Measurements from ENCODE around the gene MED17. TPM values are rescaled to one million over a fixed set of nuclear protein-coding genes. Genes with fewer than 3 reads are reported as not detected.
A peak's percentile ranks its signal among the peaks of the same experiment; 100 is the strongest.

Gene MED17
- total RNA-seq, 1 experiment from 2014 or later = 67.9 TPM

- ChIA-PET CTCF (interaction anchor here (2.3 kb wide), 1 partner anchor 44 kb away, joined by 9 read pairs; the partner anchor contains the start of gene MED17), POLR2A (ENCODE audit: low non-redundant PET) (interaction anchor here (0.6 to 0.9 kb wide), 4 partner anchors 8 to 56 kb away, joined by 3 to 25 read pairs (median 4); partner anchors contain the start of gene MED17)
- intact Hi-C loops (cut with micrococcal nuclease; ENCODE audit: unreplicated experiment) = no loop called here
- H3K27ac ChIP-seq (ENCODE audit: low read depth, low read length, poor library complexity, severe bottlenecking) = peak overlapping the region; percentile 92
- peaks cover 68% of the 10 kb centered on the region for H3K36me3 ChIP-seq (ENCODE audit: insufficient read depth, low read length, poor library complexity, severe bottlenecking)
- no TSS peak for BruUV-seq (replicated peaks)
- peak overlapping the region; percentile 64 for H3K4me3 ChIP-seq (ENCODE audit: low read depth, low read length, poor library complexity, severe bottlenecking)
- no peak for DNase-seq (ENCODE audit: low spot score)
- TF ChIP-seq CTCF (conservative IDR thresholded peaks at IDR 0.05; ENCODE audit: low read depth, low read length) (no peak), EZH2 (IDR thresholded peaks at IDR 0.05; ENCODE audit: borderline replicate concordance, low read depth, low read length, poor library complexity, severe bottlenecking) (no peak)
- H3K9me3 ChIP-seq (ENCODE audit: low read depth, low read length, poor library complexity, severe bottlenecking) = no peaks in the 10 kb centered on the region
- H3K27me3 ChIP-seq (replicated peaks; ENCODE audit: insufficient read depth, low read depth, low read length, poor library complexity) = no peaks in the 10 kb centered on the region
- peaks cover 34% of the 10 kb centered on the region for H3K4me1 ChIP-seq (ENCODE audit: insufficient read depth, low read length, poor library complexity, severe bottlenecking)
Observed at GRCh38 chr11:93740031-93740729, 43.9 kb upstream of the MED17 start.

GRCh38 chr11:93740730-93741093, 43.4 kb upstream of the MED17 start:
- ChIA-PET CTCF (interaction anchor here (0.6 to 2.3 kb wide), 2 partner anchors 34 to 43 kb away, joined by 5 to 9 read pairs; partner anchors contain the start of gene MED17), POLR2A (ENCODE audit: low non-redundant PET) (interaction anchor here (0.7 to 1.1 kb wide), 4 partner anchors 8 to 43 kb away, joined by 3 to 25 read pairs (median 4); partner anchors contain the start of gene MED17)
- H3K4me1 ChIP-seq (ENCODE audit: insufficient read depth, low read length, poor library complexity, severe bottlenecking) = peaks cover 29% of the 10 kb centered on the region
- intact Hi-C loops (cut with micrococcal nuclease; ENCODE audit: unreplicated experiment) = no loop called here
- TF ChIP-seq EZH2 (IDR thresholded peaks at IDR 0.05; ENCODE audit: borderline replicate concordance, low read depth, low read length, poor library complexity, severe bottlenecking) (no peak), CTCF (conservative IDR thresholded peaks at IDR 0.05; ENCODE audit: low read depth, low read length) (no peak)
- peak; percentile 87 for DNase-seq (ENCODE audit: low spot score)
- peak overlapping the region; percentile 92 for H3K27ac ChIP-seq (ENCODE audit: low read depth, low read length, poor library complexity, severe bottlenecking)
- peak overlapping the region; percentile 64 for H3K4me3 ChIP-seq (ENCODE audit: low read depth, low read length, poor library complexity, severe bottlenecking)
- no peaks in the 10 kb centered on the region for H3K27me3 ChIP-seq (replicated peaks; ENCODE audit: insufficient read depth, low read depth, low read length, poor library complexity)
- H3K36me3 ChIP-seq (ENCODE audit: insufficient read depth, low read length, poor library complexity, severe bottlenecking) = peaks cover 62% of the 10 kb centered on the region
- BruUV-seq (replicated peaks) = no TSS peak
- no peaks in the 10 kb centered on the region for H3K9me3 ChIP-seq (ENCODE audit: low read depth, low read length, poor library complexity, severe bottlenecking)

GRCh38 chr11:93741094-93741881, 42.8 kb upstream of the MED17 start, which contains the start of the genes C11orf54 and TAF1D:
Gene C11orf54, plus strand, starts transcription at chr11:93741672. Its CDS starts 5,722 bp downstream, at chr11:93747394.
Gene TAF1D, minus strand, starts transcription at chr11:93741495. Its CDS starts 2,191 bp downstream, at chr11:93739304.
- Histone ChIP-seq H3K4me1 (ENCODE audit: insufficient read depth, low read length, poor library complexity, severe bottlenecking) (peaks cover 24% of the 10 kb centered on the region), H3K36me3 (ENCODE audit: insufficient read depth, low read length, poor library complexity, severe bottlenecking) (peaks cover 57% of the 10 kb centered on the region), H3K9me3 (ENCODE audit: low read depth, low read length, poor library complexity, severe bottlenecking) (no peaks in the 10 kb centered on the region), H3K27me3 (replicated peaks; ENCODE audit: insufficient read depth, low read depth, low read length, poor library complexity) (no peaks in the 10 kb centered on the region), H3K27ac (ENCODE audit: low read depth, low read length, poor library complexity, severe bottlenecking) (peak within 1 kb of the TSS; percentile 92), H3K4me3 (ENCODE audit: low read depth, low read length, poor library complexity, severe bottlenecking) (peak within 1 kb of the TSS; percentile 64)
- ChIA-PET CTCF (interaction anchor here (0.6 to 2.3 kb wide), 2 partner anchors 33 to 43 kb away, joined by 5 to 9 read pairs; partner anchors contain the start of gene MED17), POLR2A (ENCODE audit: low non-redundant PET) (interaction anchor here (0.6 to 1.1 kb wide), 4 partner anchors 14 to 53 kb away, joined by 3 to 12 read pairs (median 7); partner anchors contain the start of gene MED17)
- peak; percentile 100 for DNase-seq (ENCODE audit: low spot score)
- BruUV-seq (replicated peaks) = TSS peak; percentile 66
- TF ChIP-seq CTCF (conservative IDR thresholded peaks at IDR 0.05; ENCODE audit: low read depth, low read length) = no peak
- no peak for TF ChIP-seq EZH2 (IDR thresholded peaks at IDR 0.05; ENCODE audit: borderline replicate concordance, low read depth, low read length, poor library complexity, severe bottlenecking)
- intact Hi-C loops (cut with micrococcal nuclease; ENCODE audit: unreplicated experiment) = no loop called here
